Panc1 (cell line): ENCODE results near the gene NCAPD2.

Experiments
- POLR2AphosphoS5 ChIP-seq: IDR thresholded peaks from 2 replicates; pipeline ENCODE4 v1.6.1; 2012; ENCODE audit warnings: mild to moderate bottlenecking, low read depth, low read length, moderate library complexity
- TF ChIP-seq, protein P1 (sequence below): fragments of 450-650 bp; IDR thresholded peaks from 2 replicates; pipeline ENCODE4 v1.5.1; 2017; ENCODE audit warnings: mild to moderate bottlenecking
- TF ChIP-seq, protein P2 (sequence below), 2 experiments: IDR thresholded peaks; 2 replicates each; pipeline ENCODE4 v1.6.1; 2011 to 2012; ENCODE audit warnings: low read depth in 2 of 2, control low read depth in 1 of 2, low read length in 1 of 2, mild to moderate bottlenecking in 1 of 2, moderate library complexity in 1 of 2; ENCODE audit not compliant: insufficient read depth in 1 of 2

DNA sequence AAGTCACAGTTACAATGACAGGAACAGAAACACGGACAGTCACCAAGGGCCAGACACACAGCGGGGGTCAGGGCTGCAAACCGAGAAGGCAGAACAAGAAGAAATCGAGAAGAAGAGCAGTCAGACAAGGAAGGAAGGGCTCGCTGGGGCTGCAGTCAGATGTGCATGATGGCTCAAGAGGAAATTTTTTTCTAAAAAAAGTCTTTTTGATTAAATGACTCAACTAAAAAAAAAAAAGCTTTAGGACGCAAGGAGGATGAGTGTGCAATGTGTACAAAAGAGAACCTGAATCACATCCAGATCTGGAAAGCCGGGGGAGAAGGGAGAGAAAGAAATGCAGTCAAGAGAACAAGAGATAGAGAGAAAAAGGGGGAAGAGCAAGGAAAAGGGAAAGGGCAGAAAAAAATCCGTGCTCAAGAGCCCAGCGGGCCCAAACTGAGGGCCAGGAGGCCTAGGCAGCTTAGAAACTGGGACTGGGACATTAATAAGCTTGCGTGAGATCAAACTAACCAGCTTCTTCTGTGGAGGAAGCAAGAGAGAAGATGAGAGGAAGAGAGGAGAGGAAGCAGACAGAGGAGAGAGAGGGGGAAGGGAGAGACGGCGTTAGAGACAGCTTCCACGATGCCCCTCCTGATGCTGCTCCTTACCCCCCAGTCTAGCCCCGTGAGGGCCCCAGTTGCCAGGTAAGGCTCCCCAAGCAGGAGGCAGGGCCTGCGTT is 55.2 kb downstream of the NCAPD2 start:
- TF ChIP-seq, protein P1, sequence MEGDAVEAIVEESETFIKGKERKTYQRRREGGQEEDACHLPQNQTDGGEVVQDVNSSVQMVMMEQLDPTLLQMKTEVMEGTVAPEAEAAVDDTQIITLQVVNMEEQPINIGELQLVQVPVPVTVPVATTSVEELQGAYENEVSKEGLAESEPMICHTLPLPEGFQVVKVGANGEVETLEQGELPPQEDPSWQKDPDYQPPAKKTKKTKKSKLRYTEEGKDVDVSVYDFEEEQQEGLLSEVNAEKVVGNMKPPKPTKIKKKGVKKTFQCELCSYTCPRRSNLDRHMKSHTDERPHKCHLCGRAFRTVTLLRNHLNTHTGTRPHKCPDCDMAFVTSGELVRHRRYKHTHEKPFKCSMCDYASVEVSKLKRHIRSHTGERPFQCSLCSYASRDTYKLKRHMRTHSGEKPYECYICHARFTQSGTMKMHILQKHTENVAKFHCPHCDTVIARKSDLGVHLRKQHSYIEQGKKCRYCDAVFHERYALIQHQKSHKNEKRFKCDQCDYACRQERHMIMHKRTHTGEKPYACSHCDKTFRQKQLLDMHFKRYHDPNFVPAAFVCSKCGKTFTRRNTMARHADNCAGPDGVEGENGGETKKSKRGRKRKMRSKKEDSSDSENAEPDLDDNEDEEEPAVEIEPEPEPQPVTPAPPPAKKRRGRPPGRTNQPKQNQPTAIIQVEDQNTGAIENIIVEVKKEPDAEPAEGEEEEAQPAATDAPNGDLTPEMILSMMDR, result no peak
- TF ChIP-seq, protein P2, sequence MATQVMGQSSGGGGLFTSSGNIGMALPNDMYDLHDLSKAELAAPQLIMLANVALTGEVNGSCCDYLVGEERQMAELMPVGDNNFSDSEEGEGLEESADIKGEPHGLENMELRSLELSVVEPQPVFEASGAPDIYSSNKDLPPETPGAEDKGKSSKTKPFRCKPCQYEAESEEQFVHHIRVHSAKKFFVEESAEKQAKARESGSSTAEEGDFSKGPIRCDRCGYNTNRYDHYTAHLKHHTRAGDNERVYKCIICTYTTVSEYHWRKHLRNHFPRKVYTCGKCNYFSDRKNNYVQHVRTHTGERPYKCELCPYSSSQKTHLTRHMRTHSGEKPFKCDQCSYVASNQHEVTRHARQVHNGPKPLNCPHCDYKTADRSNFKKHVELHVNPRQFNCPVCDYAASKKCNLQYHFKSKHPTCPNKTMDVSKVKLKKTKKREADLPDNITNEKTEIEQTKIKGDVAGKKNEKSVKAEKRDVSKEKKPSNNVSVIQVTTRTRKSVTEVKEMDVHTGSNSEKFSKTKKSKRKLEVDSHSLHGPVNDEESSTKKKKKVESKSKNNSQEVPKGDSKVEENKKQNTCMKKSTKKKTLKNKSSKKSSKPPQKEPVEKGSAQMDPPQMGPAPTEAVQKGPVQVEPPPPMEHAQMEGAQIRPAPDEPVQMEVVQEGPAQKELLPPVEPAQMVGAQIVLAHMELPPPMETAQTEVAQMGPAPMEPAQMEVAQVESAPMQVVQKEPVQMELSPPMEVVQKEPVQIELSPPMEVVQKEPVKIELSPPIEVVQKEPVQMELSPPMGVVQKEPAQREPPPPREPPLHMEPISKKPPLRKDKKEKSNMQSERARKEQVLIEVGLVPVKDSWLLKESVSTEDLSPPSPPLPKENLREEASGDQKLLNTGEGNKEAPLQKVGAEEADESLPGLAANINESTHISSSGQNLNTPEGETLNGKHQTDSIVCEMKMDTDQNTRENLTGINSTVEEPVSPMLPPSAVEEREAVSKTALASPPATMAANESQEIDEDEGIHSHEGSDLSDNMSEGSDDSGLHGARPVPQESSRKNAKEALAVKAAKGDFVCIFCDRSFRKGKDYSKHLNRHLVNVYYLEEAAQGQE (IDR thresholded peaks at IDR 0.05; ENCODE audit: insufficient read depth in 1 of 2, low read depth in 2 of 2, low read length in 1 of 2), result no peak
- TF ChIP-seq POLR2AphosphoS5, result no peak
